ENCODE measurements around the gene ADRM1.

DNA sequence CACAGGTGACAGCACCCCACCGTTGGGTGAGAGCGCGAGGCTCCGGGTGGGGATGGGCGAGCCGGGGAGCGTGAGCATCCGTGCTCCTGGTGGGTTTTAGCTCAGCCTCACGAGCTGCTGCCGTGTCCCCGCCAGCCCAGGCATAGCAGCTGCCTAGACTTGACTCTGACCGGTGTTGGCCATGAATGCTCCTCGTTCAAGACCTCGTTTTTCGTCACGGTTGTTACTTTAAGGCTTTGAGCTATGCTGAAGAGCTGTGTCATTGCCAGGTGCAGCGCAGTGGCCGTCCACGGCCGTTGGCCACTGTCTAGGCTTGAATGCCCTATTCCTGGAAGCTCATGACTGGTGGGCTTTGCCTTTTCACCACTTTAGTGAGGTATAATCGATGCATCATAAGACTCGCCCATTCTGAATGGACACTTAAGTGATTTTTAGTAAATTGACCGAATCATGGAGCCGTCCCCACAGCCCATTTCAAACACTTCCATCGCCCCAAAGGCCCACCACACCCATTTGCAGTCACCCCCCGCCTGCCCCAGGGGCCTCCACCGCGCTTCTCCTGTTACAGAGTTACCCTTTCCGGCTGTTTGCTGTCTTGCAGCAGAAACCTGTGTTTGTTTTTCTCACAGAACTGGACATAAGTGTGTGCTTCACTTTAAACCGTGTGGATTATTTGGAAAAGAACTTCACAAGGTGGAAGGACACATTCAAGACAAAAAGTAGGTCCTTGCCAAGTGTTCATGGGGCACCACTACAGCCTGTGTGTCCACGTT, 21.4 kb upstream of the ADRM1 start:
- TF ChIP-seq, protein P1, sequence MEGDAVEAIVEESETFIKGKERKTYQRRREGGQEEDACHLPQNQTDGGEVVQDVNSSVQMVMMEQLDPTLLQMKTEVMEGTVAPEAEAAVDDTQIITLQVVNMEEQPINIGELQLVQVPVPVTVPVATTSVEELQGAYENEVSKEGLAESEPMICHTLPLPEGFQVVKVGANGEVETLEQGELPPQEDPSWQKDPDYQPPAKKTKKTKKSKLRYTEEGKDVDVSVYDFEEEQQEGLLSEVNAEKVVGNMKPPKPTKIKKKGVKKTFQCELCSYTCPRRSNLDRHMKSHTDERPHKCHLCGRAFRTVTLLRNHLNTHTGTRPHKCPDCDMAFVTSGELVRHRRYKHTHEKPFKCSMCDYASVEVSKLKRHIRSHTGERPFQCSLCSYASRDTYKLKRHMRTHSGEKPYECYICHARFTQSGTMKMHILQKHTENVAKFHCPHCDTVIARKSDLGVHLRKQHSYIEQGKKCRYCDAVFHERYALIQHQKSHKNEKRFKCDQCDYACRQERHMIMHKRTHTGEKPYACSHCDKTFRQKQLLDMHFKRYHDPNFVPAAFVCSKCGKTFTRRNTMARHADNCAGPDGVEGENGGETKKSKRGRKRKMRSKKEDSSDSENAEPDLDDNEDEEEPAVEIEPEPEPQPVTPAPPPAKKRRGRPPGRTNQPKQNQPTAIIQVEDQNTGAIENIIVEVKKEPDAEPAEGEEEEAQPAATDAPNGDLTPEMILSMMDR (IDR thresholded peaks at IDR 0.05), result no peak
- no peak for TF ChIP-seq POLR2A (IDR thresholded peaks at IDR 0.05)

Measured in adrenal gland (tissue), 5 donors.